SK-N-SH (cell line): ENCODE measurements around the gene KLHDC7B. TPM values are rescaled to one million over a fixed set of nuclear protein-coding genes. Genes with fewer than 3 reads are reported as not detected.

ENCODE experiments used
- CTCF ChIA-PET: fragments of 300-600, 350-600 bp; formaldehyde crosslinking; extraction: SDS; loops from one replicate; lab custom pipeline; 2021; lab: Yijun Ruan, JAX
- POLR2A ChIA-PET: fragments of 350-600 bp; sonication (Branson Sonifier 250); formaldehyde crosslinking; extraction: SDS; loops from one replicate; lab custom pipeline; 2020; ENCODE audit warnings: antibody characterized with exemption, inconsistent platforms; lab: Yijun Ruan, JAX
- DNase-seq: peaks from one replicate; pipeline ENCODE4 v3.0.0; 2012
- H2AFZ ChIP-seq: fragments of 200-600 bp; sonication (generic); 2 replicates; pipeline ENCODE4 v1.8.1; 2016; ENCODE audit warnings: antibody characterized with exemption, mild to moderate bottlenecking, low read depth
- H3F3A ChIP-seq: fragments of 200-600 bp; sonication (generic); replicated peaks from 2 replicates; pipeline ENCODE3; 2016; ENCODE audit warnings: antibody characterized with exemption, mild to moderate bottlenecking; ENCODE audit not compliant: insufficient read depth
- H3K27ac ChIP-seq, 2 experiments: fragments of 200-500 bp in 1 of 2; fragments of 200-600 bp in 1 of 2; sonication (Bioruptor generic) in 1 of 2; sonication (generic), shearing (Covaris generic) in 1 of 2; 2 replicates each; pipeline versions ENCODE4 v1.5.1 to v1.6.1; 2014 to 2016; ENCODE audit warnings: low read depth in 2 of 2, inconsistent platforms in 1 of 2, low read length in 1 of 2, mild to moderate bottlenecking in 1 of 2, mixed read lengths in 1 of 2
- H3K27me3 ChIP-seq: fragments of 200-600 bp; sonication (generic), shearing (Covaris generic); 2 replicates; pipeline ENCODE4 v1.6.1; 2016; ENCODE audit warnings: mixed run types; ENCODE audit not compliant: insufficient read depth
- H3K36me3 ChIP-seq, 2 experiments: fragments of 200-500 bp in 1 of 2; fragments of 200-600 bp in 1 of 2; sonication (Bioruptor generic) in 1 of 2; sonication (generic) in 1 of 2; replicated peaks in 1 of 2; 2 replicates each; pipeline versions ENCODE3 to v1.5.1; 2014 to 2016; ENCODE audit warnings: low read length in 1 of 2, mild to moderate bottlenecking in 1 of 2; ENCODE audit not compliant: insufficient read depth in 2 of 2, control insufficient read depth in 1 of 2
- H3K4me1 ChIP-seq, 2 experiments: fragments of 200-500 bp in 1 of 2; fragments of 200-600 bp in 1 of 2; sonication (Bioruptor generic) in 1 of 2; sonication (generic), shearing (Covaris generic) in 1 of 2; 2 replicates each; pipeline versions ENCODE4 v1.5.1 to v1.6.1; 2014 to 2016; ENCODE audit warnings: low read depth in 1 of 2, low read length in 1 of 2, mixed run types in 1 of 2; ENCODE audit not compliant: insufficient read depth in 2 of 2, control insufficient read depth in 1 of 2
- H3K4me2 ChIP-seq: fragments of 200-600 bp; sonication (generic), shearing (Covaris generic); 2 replicates; pipeline ENCODE4 v1.6.1; 2017; ENCODE audit warnings: mixed run types
- H3K4me3 ChIP-seq, 2 experiments: fragments of 200-500 bp in 1 of 2; fragments of 200-600 bp in 1 of 2; sonication (Bioruptor generic) in 1 of 2; sonication (generic), shearing (Covaris generic) in 1 of 2; 2 replicates each; pipeline versions ENCODE4 v1.5.1 to v1.8.1; 2014 to 2016; ENCODE audit warnings: low read depth in 2 of 2, inconsistent platforms in 1 of 2, low read length in 1 of 2, mild to moderate bottlenecking in 1 of 2, mixed read lengths in 1 of 2, moderate library complexity in 1 of 2
- H3K79me2 ChIP-seq: fragments of 200-600 bp; sonication (generic); 2 replicates; pipeline ENCODE4 v1.8.1; 2017; ENCODE audit warnings: mild to moderate bottlenecking; ENCODE audit not compliant: insufficient read depth
- H3K9ac ChIP-seq: fragments of 200-600 bp; sonication (generic); 2 replicates; pipeline ENCODE4 v1.6.1; 2017; ENCODE audit warnings: mixed run types
- H3K9me2 ChIP-seq: fragments of 200-600 bp; sonication (generic); 2 replicates; pipeline ENCODE4 v1.6.1; 2017; ENCODE audit warnings: mixed run types
- H3K9me3 ChIP-seq: fragments of 200-600 bp; sonication (generic); 2 replicates; pipeline ENCODE4 v1.6.1; 2017; ENCODE audit warnings: mixed run types, mild to moderate bottlenecking, moderate library complexity
- H4K20me1 ChIP-seq: fragments of 200-600 bp; sonication (generic); 2 replicates; pipeline ENCODE4 v1.6.1; 2017; ENCODE audit warnings: mild to moderate bottlenecking, mixed run types; ENCODE audit not compliant: insufficient read depth
- EP300 ChIP-seq, 2 experiments: IDR thresholded peaks; 2 replicates each; pipeline versions ENCODE4 v1.4.0 to v1.6.1; 2012; ENCODE audit warnings: borderline replicate concordance in 1 of 2, low read depth in 1 of 2, low read length in 1 of 2
- FOXM1 ChIP-seq: IDR thresholded peaks from 2 replicates; pipeline ENCODE4 v1.4.0; 2012; ENCODE audit warnings: low read depth, mild to moderate bottlenecking
- GABPA ChIP-seq: IDR thresholded peaks from 2 replicates; pipeline ENCODE4 v1.4.0; 2012; ENCODE audit warnings: low read depth, mild to moderate bottlenecking
- MEF2A ChIP-seq: IDR thresholded peaks from 2 replicates; pipeline ENCODE4 v1.4.0; 2012; ENCODE audit warnings: low read depth, borderline replicate concordance
- MXI1 ChIP-seq: IDR thresholded peaks from 2 replicates; pipeline ENCODE4 v1.6.1; 2012; ENCODE audit warnings: mild to moderate bottlenecking, low read depth, low read length, improper control_type of control experiment
- NRF1 ChIP-seq: IDR thresholded peaks from 2 replicates; pipeline ENCODE4 v1.6.1; 2012; ENCODE audit warnings: low read depth, mild to moderate bottlenecking, low read length
- PBX3 ChIP-seq: IDR thresholded peaks from 2 replicates; pipeline ENCODE4; 2012
- RAD21 ChIP-seq: IDR thresholded peaks from 2 replicates; pipeline ENCODE4 v1.6.1; 2012; ENCODE audit warnings: mild to moderate bottlenecking, low read length
- RFX5 ChIP-seq: IDR thresholded peaks from 2 replicates; pipeline ENCODE4 v1.6.1; 2012; ENCODE audit warnings: mild to moderate bottlenecking, improper control_type of control experiment, low read length
- TCF12 ChIP-seq: IDR thresholded peaks from 2 replicates; pipeline ENCODE4 v1.4.0; 2012
- YY1 ChIP-seq: IDR thresholded peaks from 2 replicates; pipeline ENCODE4 v1.4.0; 2012; ENCODE audit warnings: low read depth, mild to moderate bottlenecking
- ZBTB33 ChIP-seq: IDR thresholded peaks from 2 replicates; pipeline ENCODE4 v1.4.0; 2012; ENCODE audit warnings: low read depth, borderline replicate concordance
- WGBS: methylation state at CpG from one replicate; pipeline ENCODE4 v1.1.6; 2017; ENCODE audit warnings: low lambda C conversion rate; 5-methylcytosine and 5-hydroxymethylcytosine counted together
- polyA plus RNA-seq, 3 experiments: library from polyadenylated mRNA; depleted of rRNA; stranded (reverse); fragments of >200 nt; gene quantifications; 2 replicates each; pipeline ENCODE4 v1.2.3, GENCODE V29; 2012

KLHDC7B gene
- polyA plus RNA-seq, 1 of the 3 experiments (the other 2 are of a cell fraction) = 0.07 TPM

- POLR2A ChIA-PET = no interaction called here
- CTCF ChIA-PET = interaction anchor here (0.6 to 1.2 kb wide), 4 partner anchors 10 to 61 kb away, joined by 3 to 6 read pairs (median 4); partner anchors contain the start of gene SCO2
- 83% methylated on average over 3 of the region's 3 CpGs for WGBS
Measured at GRCh38 chr22:50560034-50560433, 14.3 kb downstream of the KLHDC7B start.

GRCh38 chr22:50561401-50562358, 16.0 kb downstream of the KLHDC7B start:
- DNase-seq = no peak
- Histone ChIP-seq H2AFZ (no peak overlapping the region), H3K27ac (no peak overlapping the region), H3K4me3 (no peak overlapping the region), H3K4me2 (no peak overlapping the region), H3K79me2 (no peaks in the 10 kb centered on the region), H3K27me3 (no peaks in the 10 kb centered on the region)
- POLR2A ChIA-PET = interaction anchor here (0.5 kb wide), 1 partner anchor 62 kb away, joined by 3 read pairs; no protein-coding TSS in a partner anchor
- TF ChIP-seq NRF1 = no peak
- TF ChIP-seq EP300 (IDR thresholded peaks at IDR 0.05; ENCODE audit: borderline replicate concordance in 1 of 2, low read depth in 1 of 2, low read length in 1 of 2) = no peak
- no peak for TF ChIP-seq YY1
- no peak for TF ChIP-seq TCF12
- no peak for TF ChIP-seq PBX3
- TF ChIP-seq RFX5 = no peak
- TF ChIP-seq, all 33 proteins: peak for 0
- Histone ChIP-seq H3K9me2 (no peaks in the 10 kb centered on the region), H4K20me1 (no peaks in the 10 kb centered on the region), H3K4me1 (peaks cover 0 to 4% of the 10 kb centered on the region in 2 experiments; a peak in 1 of 4 replicates), H3K9me3 (no peaks in the 10 kb centered on the region), H3K9ac (no peak overlapping the region), H3K36me3 (no peaks in the 10 kb centered on the region), H3F3A (peaks cover 2% of the 10 kb centered on the region)
- CTCF ChIA-PET = no interaction called here
- 90% methylated on average over 34 of the region's 34 CpGs for WGBS

More at GRCh38 chr22:50560034-50560433, 14.3 kb downstream of the KLHDC7B start:
- H3K4me1 ChIP-seq = peaks cover 0 to 4% of the 10 kb centered on the region in 2 experiments; a peak in 1 of 4 replicates
- H3K9me3 ChIP-seq = no peaks in the 10 kb centered on the region
- H3F3A ChIP-seq = peaks cover 8% of the 10 kb centered on the region
- TF ChIP-seq FOXM1 (no peak), ZBTB33 (no peak), GABPA (no peak), MXI1 (no peak), RAD21 (no peak), MEF2A (no peak)
- H3K27me3 ChIP-seq = no peaks in the 10 kb centered on the region
- no peaks in the 10 kb centered on the region for H3K9me2 ChIP-seq
- no peak overlapping the region for H3K4me2 ChIP-seq
- H3K9ac ChIP-seq = no peak overlapping the region
- H4K20me1 ChIP-seq = no peaks in the 10 kb centered on the region
- H3K27ac ChIP-seq = no peak overlapping the region
- no peaks in the 10 kb centered on the region for H3K79me2 ChIP-seq
- no peak overlapping the region for H3K4me3 ChIP-seq
- H2AFZ ChIP-seq = no peak overlapping the region
- no peak for DNase-seq
- H3K36me3 ChIP-seq = no peaks in the 10 kb centered on the region
